HG03439 (cell line): ENCODE results near the gene ERVFRD-1.

ENCODE experiments used
- ATAC-seq: cut with Tn5 transposase; IDR thresholded peaks from one replicate; pipeline ENCODE4 v1.9.1; 2021; ENCODE audit warnings: mild to moderate bottlenecking, moderate library complexity; ENCODE audit not compliant: unreplicated experiment

The ERVFRD-1 gene

DNA sequence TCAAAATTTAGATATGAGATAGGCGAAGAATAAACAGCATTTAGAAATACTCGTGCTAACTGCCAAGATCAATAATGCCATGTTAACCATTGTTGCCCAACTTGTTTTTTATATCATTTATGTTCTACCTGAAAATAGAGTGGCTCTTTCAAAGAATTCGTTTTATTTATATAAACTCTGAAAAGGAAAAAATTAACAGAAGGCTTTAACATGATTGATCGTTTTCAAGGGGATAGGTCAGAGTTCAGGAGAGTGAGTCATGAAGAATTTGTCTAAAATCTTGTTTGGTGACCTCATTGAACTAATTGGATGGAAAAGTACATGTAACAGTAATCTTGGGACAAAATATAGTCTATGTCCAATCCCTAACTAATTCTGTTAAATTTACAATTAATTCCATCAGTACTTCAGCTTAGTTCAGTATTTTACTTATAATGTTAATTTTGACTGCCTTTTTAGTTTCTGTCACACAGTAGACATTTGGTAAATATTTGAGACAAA is 56.3 kb downstream of the ERVFRD-1 start:
- no peak for ATAC-seq

DNA sequence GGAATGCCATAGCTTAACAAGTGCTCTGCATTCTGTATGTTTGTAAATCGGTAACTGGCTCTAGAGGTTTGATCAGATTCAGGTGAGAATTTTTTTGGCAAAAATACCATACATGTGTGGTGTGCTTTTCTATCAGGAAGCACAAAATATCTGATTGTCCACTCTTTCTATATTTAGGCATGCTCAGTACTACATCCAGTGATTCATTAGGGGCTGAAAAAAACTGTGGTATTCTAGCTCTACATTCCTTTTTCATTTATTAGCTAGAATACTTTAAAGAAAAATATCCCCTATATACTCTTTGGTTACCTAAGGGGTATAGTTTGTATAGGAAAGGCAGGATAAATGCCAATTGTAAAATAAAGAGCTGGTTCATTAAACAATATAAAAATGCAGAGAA is 56.8 kb downstream of the ERVFRD-1 start:
- ATAC-seq: no peak

DNA sequence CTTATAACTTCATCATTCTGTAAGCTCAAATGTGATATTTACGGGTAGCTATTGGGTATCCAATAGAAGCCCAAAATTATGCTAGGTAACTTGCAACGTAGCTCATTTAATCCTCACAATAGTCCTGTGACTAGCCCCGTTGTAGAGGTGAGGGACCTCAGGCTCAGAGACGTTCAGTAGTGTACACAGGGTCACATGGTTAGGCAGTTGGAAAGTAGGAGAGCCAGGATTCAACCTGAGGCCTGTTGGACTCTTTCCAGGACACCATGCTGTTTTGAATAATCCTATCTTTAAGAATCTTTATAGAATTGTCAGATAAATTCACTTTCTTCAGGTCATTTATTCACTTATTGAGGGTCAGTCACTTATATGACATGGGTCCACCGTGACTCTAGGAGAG is 58.2 kb downstream of the ERVFRD-1 start:
- ATAC-seq: no peak
